B cell (primary cell): Measurements from ENCODE around the gene KRTAP5-7.

Source experiments
- CTCF ChIP-seq: fragments of 200-600 bp; IDR thresholded peaks from one replicate; pipeline ENCODE4 v1.8.0; 2022; ENCODE audit warnings: antibody characterized with exemption, mild to moderate bottlenecking
- EZH2 ChIP-seq: IDR thresholded peaks from 2 replicates; pipeline ENCODE4 v1.6.1; 2012; ENCODE audit warnings: borderline replicate concordance, low read depth, mild to moderate bottlenecking, moderate library complexity, low read length; ENCODE audit not compliant: insufficient read depth, poor library complexity, severe bottlenecking

GRCh38 chr11:71537537-71537936 is 10.5 kb downstream of the KRTAP5-7 start:
- no peak for TF ChIP-seq CTCF
- no peak for TF ChIP-seq EZH2
